Measurements from ENCODE around the gene SLC5A2. TPM values are rescaled to one million over a fixed set of nuclear protein-coding genes. Genes with fewer than 3 reads are reported as not detected.
A peak's percentile ranks its signal among the peaks of the same experiment; 100 is the strongest.

The SLC5A2 gene
- total and polyA plus RNA-seq, 2 of the 13 experiments (the other 11 are each of a cell fraction or from before 2014, with no cell fraction given): 0.24 to 0.97 TPM

DNA sequence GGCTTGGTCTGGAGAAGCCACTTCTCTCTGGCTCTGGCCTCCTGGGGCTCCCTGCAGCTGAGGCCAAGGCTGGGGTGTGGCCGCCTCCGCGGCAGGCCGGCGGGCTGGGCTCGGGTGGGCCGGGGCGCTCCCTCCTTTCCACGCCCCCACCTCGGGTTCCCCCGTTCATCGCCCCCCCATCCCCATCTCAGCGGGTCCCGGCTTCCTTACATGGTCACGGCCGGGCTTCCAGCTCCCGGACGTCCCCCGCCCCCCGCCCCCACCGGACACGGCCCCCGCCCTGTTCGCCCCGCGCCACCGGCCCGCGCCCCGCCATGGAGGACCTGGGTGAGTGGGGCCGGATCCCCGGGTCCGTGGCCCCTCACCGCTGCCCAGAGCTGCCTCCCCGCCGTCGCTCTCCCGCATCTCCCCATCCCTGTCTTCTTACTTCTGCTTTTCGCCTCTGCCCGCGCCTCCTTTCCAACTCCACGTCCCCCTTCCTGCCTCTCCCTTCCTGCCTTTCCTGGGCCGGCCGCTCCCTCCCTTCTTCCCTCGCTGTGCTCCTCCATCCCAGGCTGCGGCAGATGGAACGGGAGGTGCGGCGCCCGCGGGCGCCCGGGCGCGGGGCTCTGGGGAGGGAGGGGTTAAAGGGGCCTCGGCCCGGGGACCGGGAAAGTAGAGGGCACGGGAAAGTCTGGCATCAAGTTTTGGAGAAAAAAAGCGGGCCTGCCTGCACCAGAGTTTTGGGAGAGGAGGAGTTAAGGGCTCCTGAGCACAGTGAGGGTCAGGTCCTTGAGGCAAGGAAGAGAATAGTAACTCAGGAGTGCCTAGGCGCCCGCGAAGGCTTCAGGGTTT is 10.8 kb upstream of the SLC5A2 start, which contains the start of gene TGFB1I1 (continued):
- TF ChIP-seq, protein P1, sequence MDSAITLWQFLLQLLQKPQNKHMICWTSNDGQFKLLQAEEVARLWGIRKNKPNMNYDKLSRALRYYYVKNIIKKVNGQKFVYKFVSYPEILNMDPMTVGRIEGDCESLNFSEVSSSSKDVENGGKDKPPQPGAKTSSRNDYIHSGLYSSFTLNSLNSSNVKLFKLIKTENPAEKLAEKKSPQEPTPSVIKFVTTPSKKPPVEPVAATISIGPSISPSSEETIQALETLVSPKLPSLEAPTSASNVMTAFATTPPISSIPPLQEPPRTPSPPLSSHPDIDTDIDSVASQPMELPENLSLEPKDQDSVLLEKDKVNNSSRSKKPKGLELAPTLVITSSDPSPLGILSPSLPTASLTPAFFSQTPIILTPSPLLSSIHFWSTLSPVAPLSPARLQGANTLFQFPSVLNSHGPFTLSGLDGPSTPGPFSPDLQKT (CRISPR knock-in tag; IDR thresholded peaks at IDR 0.05; ENCODE audit: borderline replicate concordance): no peak
- TF ChIP-seq BHLHE40 (IDR thresholded peaks at IDR 0.05; ENCODE audit: low read length) (no peak), ZFP82 (CRISPR knock-in tag; IDR thresholded peaks at IDR 0.05; ENCODE audit: borderline replicate concordance) (peak; percentile 42; the same call in 1 of the 2 replicates), PHF21A (CRISPR knock-in tag; IDR thresholded peaks at IDR 0.05) (no peak), EZH2 (conservative IDR thresholded peaks at IDR 0.05; ENCODE audit: low read depth, low read length) (0 out of 2 replicates have a peak, but pooled peaks have one; percentile 31), NFYB (CRISPR knock-in tag; IDR thresholded peaks at IDR 0.05) (no peak), NFE2L1 (CRISPR knock-in tag; IDR thresholded peaks at IDR 0.05; ENCODE audit: borderline replicate concordance) (no peak), ZNF780A (CRISPR knock-in tag; IDR thresholded peaks at IDR 0.05) (no peak), SP5 (CRISPR knock-in tag; IDR thresholded peaks at IDR 0.05; ENCODE audit: borderline replicate concordance, low read depth) (no peak)
- TF ChIP-seq, protein P2, sequence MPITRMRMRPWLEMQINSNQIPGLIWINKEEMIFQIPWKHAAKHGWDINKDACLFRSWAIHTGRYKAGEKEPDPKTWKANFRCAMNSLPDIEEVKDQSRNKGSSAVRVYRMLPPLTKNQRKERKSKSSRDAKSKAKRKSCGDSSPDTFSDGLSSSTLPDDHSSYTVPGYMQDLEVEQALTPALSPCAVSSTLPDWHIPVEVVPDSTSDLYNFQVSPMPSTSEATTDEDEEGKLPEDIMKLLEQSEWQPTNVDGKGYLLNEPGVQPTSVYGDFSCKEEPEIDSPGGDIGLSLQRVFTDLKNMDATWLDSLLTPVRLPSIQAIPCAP (CRISPR knock-in tag; IDR thresholded peaks at IDR 0.05; ENCODE audit: low read depth): no peak
- TF ChIP-seq, protein P3, sequence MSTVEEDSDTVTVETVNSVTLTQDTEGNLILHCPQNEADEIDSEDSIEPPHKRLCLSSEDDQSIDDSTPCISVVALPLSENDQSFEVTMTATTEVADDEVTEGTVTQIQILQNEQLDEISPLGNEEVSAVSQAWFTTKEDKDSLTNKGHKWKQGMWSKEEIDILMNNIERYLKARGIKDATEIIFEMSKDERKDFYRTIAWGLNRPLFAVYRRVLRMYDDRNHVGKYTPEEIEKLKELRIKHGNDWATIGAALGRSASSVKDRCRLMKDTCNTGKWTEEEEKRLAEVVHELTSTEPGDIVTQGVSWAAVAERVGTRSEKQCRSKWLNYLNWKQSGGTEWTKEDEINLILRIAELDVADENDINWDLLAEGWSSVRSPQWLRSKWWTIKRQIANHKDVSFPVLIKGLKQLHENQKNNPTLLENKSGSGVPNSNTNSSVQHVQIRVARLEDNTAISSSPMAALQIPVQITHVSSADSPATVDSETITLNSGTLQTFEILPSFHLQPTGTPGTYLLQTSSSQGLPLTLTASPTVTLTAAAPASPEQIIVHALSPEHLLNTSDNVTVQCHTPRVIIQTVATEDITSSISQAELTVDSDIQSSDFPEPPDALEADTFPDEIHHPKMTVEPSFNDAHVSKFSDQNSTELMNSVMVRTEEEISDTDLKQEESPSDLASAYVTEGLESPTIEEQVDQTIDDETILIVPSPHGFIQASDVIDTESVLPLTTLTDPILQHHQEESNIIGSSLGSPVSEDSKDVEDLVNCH (CRISPR knock-in tag; IDR thresholded peaks at IDR 0.05): no peak
- TF ChIP-seq, protein P4, sequence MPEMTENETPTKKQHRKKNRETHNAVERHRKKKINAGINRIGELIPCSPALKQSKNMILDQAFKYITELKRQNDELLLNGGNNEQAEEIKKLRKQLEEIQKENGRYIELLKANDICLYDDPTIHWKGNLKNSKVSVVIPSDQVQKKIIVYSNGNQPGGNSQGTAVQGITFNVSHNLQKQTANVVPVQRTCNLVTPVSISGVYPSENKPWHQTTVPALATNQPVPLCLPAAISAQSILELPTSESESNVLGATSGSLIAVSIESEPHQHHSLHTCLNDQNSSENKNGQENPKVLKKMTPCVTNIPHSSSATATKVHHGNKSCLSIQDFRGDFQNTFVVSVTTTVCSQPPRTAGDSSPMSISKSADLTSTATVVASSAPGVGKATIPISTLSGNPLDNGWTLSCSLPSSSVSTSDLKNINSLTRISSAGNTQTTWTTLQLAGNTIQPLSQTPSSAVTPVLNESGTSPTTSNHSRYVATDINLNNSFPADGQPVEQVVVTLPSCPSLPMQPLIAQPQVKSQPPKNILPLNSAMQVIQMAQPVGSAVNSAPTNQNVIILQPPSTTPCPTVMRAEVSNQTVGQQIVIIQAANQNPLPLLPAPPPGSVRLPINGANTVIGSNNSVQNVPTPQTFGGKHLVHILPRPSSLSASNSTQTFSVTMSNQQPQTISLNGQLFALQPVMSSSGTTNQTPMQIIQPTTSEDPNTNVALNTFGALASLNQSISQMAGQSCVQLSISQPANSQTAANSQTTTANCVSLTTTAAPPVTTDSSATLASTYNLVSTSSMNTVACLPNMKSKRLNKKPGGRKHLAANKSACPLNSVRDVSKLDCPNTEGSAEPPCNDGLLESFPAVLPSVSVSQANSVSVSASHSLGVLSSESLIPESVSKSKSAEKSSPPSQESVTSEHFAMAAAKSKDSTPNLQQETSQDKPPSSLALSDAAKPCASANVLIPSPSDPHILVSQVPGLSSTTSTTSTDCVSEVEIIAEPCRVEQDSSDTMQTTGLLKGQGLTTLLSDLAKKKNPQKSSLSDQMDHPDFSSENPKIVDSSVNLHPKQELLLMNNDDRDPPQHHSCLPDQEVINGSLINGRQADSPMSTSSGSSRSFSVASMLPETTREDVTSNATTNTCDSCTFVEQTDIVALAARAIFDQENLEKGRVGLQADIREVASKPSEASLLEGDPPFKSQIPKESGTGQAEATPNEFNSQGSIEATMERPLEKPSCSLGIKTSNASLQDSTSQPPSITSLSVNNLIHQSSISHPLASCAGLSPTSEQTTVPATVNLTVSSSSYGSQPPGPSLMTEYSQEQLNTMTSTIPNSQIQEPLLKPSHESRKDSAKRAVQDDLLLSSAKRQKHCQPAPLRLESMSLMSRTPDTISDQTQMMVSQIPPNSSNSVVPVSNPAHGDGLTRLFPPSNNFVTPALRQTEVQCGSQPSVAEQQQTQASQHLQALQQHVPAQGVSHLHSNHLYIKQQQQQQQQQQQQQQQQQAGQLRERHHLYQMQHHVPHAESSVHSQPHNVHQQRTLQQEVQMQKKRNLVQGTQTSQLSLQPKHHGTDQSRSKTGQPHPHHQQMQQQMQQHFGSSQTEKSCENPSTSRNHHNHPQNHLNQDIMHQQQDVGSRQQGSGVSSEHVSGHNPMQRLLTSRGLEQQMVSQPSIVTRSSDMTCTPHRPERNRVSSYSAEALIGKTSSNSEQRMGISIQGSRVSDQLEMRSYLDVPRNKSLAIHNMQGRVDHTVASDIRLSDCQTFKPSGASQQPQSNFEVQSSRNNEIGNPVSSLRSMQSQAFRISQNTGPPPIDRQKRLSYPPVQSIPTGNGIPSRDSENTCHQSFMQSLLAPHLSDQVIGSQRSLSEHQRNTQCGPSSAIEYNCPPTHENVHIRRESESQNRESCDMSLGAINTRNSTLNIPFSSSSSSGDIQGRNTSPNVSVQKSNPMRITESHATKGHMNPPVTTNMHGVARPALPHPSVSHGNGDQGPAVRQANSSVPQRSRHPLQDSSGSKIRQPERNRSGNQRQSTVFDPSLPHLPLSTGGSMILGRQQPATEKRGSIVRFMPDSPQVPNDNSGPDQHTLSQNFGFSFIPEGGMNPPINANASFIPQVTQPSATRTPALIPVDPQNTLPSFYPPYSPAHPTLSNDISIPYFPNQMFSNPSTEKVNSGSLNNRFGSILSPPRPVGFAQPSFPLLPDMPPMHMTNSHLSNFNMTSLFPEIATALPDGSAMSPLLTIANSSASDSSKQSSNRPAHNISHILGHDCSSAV (CRISPR knock-in tag; IDR thresholded peaks at IDR 0.05; ENCODE audit: borderline replicate concordance): no peak
- TF ChIP-seq, protein P5, sequence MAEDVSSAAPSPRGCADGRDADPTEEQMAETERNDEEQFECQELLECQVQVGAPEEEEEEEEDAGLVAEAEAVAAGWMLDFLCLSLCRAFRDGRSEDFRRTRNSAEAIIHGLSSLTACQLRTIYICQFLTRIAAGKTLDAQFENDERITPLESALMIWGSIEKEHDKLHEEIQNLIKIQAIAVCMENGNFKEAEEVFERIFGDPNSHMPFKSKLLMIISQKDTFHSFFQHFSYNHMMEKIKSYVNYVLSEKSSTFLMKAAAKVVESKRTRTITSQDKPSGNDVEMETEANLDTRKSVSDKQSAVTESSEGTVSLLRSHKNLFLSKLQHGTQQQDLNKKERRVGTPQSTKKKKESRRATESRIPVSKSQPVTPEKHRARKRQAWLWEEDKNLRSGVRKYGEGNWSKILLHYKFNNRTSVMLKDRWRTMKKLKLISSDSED (CRISPR knock-in tag; IDR thresholded peaks at IDR 0.05): no peak
- TF ChIP-seq, protein P6, sequence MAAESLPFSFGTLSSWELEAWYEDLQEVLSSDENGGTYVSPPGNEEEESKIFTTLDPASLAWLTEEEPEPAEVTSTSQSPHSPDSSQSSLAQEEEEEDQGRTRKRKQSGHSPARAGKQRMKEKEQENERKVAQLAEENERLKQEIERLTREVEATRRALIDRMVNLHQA (CRISPR knock-in tag; IDR thresholded peaks at IDR 0.05): no peak
